HepG2 (cell line): ENCODE data around the gene NCOA3. TPM values are rescaled to one million over a fixed set of nuclear protein-coding genes. Genes with fewer than 3 reads are reported as not detected.

ENCODE experiments used
- ATAD3A ChIP-seq: sonication (generic); formaldehyde crosslinking; IDR thresholded peaks from 2 replicates; pipeline ENCODE4 v1.4.0; 2020; ENCODE audit warnings: missing genetic modification reagents
- ESRRA ChIP-seq: sonication (generic); formaldehyde crosslinking; IDR thresholded peaks from 2 replicates; pipeline ENCODE4 v1.5.1; 2020; ENCODE audit warnings: mild to moderate bottlenecking, low read depth, missing genetic modification reagents
- FOXC1 ChIP-seq: sonication (generic); formaldehyde crosslinking; IDR thresholded peaks from 2 replicates; pipeline ENCODE4 v1.8.0; 2022; ENCODE audit warnings: mild to moderate bottlenecking, missing genetic modification reagents, borderline replicate concordance
- GTF3A ChIP-seq: sonication (generic); formaldehyde crosslinking; conservative IDR thresholded peaks from 2 replicates; pipeline ENCODE4 v1.4.0; 2020; ENCODE audit warnings: mild to moderate bottlenecking, missing genetic modification reagents
- HNRNPK ChIP-seq: fragments of 200-400 bp; formaldehyde crosslinking; IDR thresholded peaks from 2 replicates; pipeline ENCODE4 v1.6.1; 2018; ENCODE audit warnings: low read length, low read depth, moderate library complexity, mild to moderate bottlenecking; ENCODE audit not compliant: poor library complexity, severe bottlenecking
- HNRNPUL1 ChIP-seq: fragments of 200-400 bp; formaldehyde crosslinking; IDR thresholded peaks from 2 replicates; pipeline ENCODE4 v1.6.1; 2017; ENCODE audit warnings: low read depth, mild to moderate bottlenecking, low read length, moderate library complexity
- JDP2 ChIP-seq: sonication (generic); formaldehyde crosslinking; IDR thresholded peaks from 2 replicates; pipeline ENCODE4 v1.8.1; 2022; ENCODE audit warnings: missing genetic modification reagents, borderline replicate concordance
- KMT2B ChIP-seq: IDR thresholded peaks from 2 replicates; pipeline ENCODE4 v1.6.1; 2016; ENCODE audit warnings: missing genetic modification reagents, missing compliant biosample characterization
- MAFF ChIP-seq: IDR thresholded peaks from 2 replicates; pipeline ENCODE4 v1.6.1; 2011; ENCODE audit warnings: low read depth, low read length, improper control_type of control experiment
- MTA3 ChIP-seq: sonication (generic); formaldehyde crosslinking; IDR thresholded peaks from 2 replicates; pipeline ENCODE4 v1.4.0; 2020; ENCODE audit warnings: missing genetic modification reagents
- MYNN ChIP-seq: sonication (generic); formaldehyde crosslinking; IDR thresholded peaks from 2 replicates; pipeline ENCODE4 v1.4.0; 2020; ENCODE audit warnings: mild to moderate bottlenecking, low read depth, missing genetic modification reagents
- NBN ChIP-seq: fragments of 450-650 bp; conservative IDR thresholded peaks from 2 replicates; pipeline ENCODE4 v1.6.1; 2017
- NR2F2 ChIP-seq: IDR thresholded peaks from 2 replicates; pipeline ENCODE4 v1.6.1; 2012; ENCODE audit warnings: low read depth, inconsistent platforms, borderline replicate concordance
- POLR2AphosphoS2 ChIP-seq: IDR thresholded peaks from 2 replicates; pipeline ENCODE4 v1.6.1; 2011; ENCODE audit warnings: low read depth, low read length, improper control_type of control experiment
- PRMT3 ChIP-seq: sonication (generic); formaldehyde crosslinking; IDR thresholded peaks from 2 replicates; pipeline ENCODE4 v1.8.1; 2022; ENCODE audit warnings: low read depth, mild to moderate bottlenecking, moderate library complexity, missing genetic modification reagents, borderline replicate concordance
- SATB2 ChIP-seq: sonication (generic); formaldehyde crosslinking; IDR thresholded peaks from 2 replicates; pipeline ENCODE4 v1.5.0; 2020; ENCODE audit warnings: missing genetic modification reagents
- SOX13 ChIP-seq, 3 experiments: fragments of 450-650 bp in 1 of 3; sonication (generic) in 1 of 3; formaldehyde crosslinking in 1 of 3; IDR thresholded peaks in 2 of 3; conservative IDR thresholded peaks in 1 of 3; 2 replicates each; pipeline versions ENCODE4 v1.5.0 to v1.6.1; 2016 to 2020; ENCODE audit warnings: antibody characterized with exemption in 1 of 3, mild to moderate bottlenecking in 1 of 3, missing compliant biosample characterization in 1 of 3, missing genetic modification reagents in 1 of 3, moderate library complexity in 1 of 3
- TBP ChIP-seq: sonication (generic); formaldehyde crosslinking; IDR thresholded peaks from 2 replicates; pipeline ENCODE4 v1.5.0; 2020; ENCODE audit warnings: missing genetic modification reagents
- ZNF17 ChIP-seq: sonication (generic); formaldehyde crosslinking; IDR thresholded peaks from 2 replicates; pipeline ENCODE4 v1.5.0; 2020; ENCODE audit warnings: mild to moderate bottlenecking, missing genetic modification reagents
- ZNF337 ChIP-seq: sonication (generic); formaldehyde crosslinking; IDR thresholded peaks from 2 replicates; pipeline ENCODE4 v1.5.1; 2020; ENCODE audit warnings: missing genetic modification reagents, low read depth, mild to moderate bottlenecking, borderline replicate concordance
- ZNF646 ChIP-seq: sonication (generic); formaldehyde crosslinking; IDR thresholded peaks from 2 replicates; pipeline ENCODE4 v1.9.0; 2021; ENCODE audit warnings: mild to moderate bottlenecking, missing genetic modification reagents
- ZNF747 ChIP-seq: sonication (generic); formaldehyde crosslinking; IDR thresholded peaks from 2 replicates; pipeline ENCODE4 v1.8.1; 2023; ENCODE audit warnings: missing genetic modification reagents, mild to moderate bottlenecking, borderline replicate concordance
- ZNF879 ChIP-seq: sonication (generic); formaldehyde crosslinking; IDR thresholded peaks from 2 replicates; pipeline ENCODE4 v1.8.1; 2023; ENCODE audit warnings: missing genetic modification reagents
- ZSCAN20 ChIP-seq: sonication (generic); formaldehyde crosslinking; IDR thresholded peaks from 2 replicates; pipeline ENCODE4 v1.4.0; 2020; ENCODE audit warnings: missing genetic modification reagents, mild to moderate bottlenecking, borderline replicate concordance
- ZSCAN21 ChIP-seq: sonication (generic); formaldehyde crosslinking; IDR thresholded peaks from 2 replicates; pipeline ENCODE4 v1.8.0; 2022; ENCODE audit warnings: mild to moderate bottlenecking, missing genetic modification reagents, moderate library complexity, borderline replicate concordance
- polyA plus RNA-seq, 8 experiments: library from polyadenylated mRNA; depleted of rRNA in 3 of 8; stranded (reverse) in 7 of 8; unstranded in 1 of 8; fragments of >200 nt; fragmentation: Illumina TruSeq in 4 of 8; extraction: Trizol in 4 of 8; gene quantifications; 2 replicates each; pipeline versions ENCODE4 v1.2.1 to v1.2.3, GENCODE V29; 2011 to 2016; ENCODE audit warnings: low read depth in 4 of 8, missing spikeins in 1 of 8, mixed read lengths in 1 of 8; ENCODE audit not compliant: insufficient read depth in 1 of 8
- total RNA-seq, 5 experiments: library from RNA; depleted of rRNA; stranded (reverse); fragments of >200 nt; fragmentation: Illumina TruSeq; extraction: Trizol; gene quantifications; 2 replicates each; pipeline ENCODE4 v1.2.3, GENCODE V29; 2016; ENCODE audit warnings: low read depth in 1 of 5

NCOA3 gene
- total and polyA plus RNA-seq, 2 of the 13 experiments (the other 11 are each of a cell fraction or from before 2014, with no cell fraction given), result 35.0 to 56.8 TPM

GRCh38 chr20:47677635-47678453 lies 176.2 kb downstream of the NCOA3 start (continued):
- TF ChIP-seq ZNF646 (CRISPR knock-in tag) (no peak), HNRNPK (no peak), SATB2 (no peak), SOX13 (IDR thresholded peaks at IDR 0.05) (no peak), SOX13 (CRISPR knock-in tag; conservative IDR thresholded peaks at IDR 0.05 in 1 of 2, IDR thresholded peaks at IDR 0.05 in 1 of 2) (0 out of 4 replicates have a peak, but pooled peaks of 1 of the 2 experiments have one; percentile 42), GTF3A (CRISPR knock-in tag) (no peak), ZNF337 (no peak), JDP2 (CRISPR knock-in tag) (no peak), NR2F2 (no peak), ZNF879 (CRISPR knock-in tag) (no peak), ZSCAN20 (no peak), KMT2B (CRISPR knock-in tag) (no peak; the same call in 1 of the 2 replicates), NBN (no peak), MAFF (peak; percentile 48; the same call in 1 of the 2 replicates), HNRNPUL1 (no peak), PRMT3 (CRISPR knock-in tag) (no peak), POLR2AphosphoS2 (no peak), MYNN (CRISPR knock-in tag) (no peak), MTA3 (no peak), ZSCAN21 (CRISPR knock-in tag) (no peak), ZNF17 (CRISPR knock-in tag) (no peak), TBP (CRISPR knock-in tag) (no peak), ATAD3A (CRISPR knock-in tag) (no peak), ZNF747 (CRISPR knock-in tag) (no peak), ESRRA (CRISPR knock-in tag) (no peak), FOXC1 (CRISPR knock-in tag) (no peak)
